HG03045 (cell line): ENCODE data around the gene TNFAIP2.

Source experiments
- ATAC-seq: cut with Tn5 transposase; IDR thresholded peaks from one replicate; pipeline ENCODE4 v1.9.1; 2021; ENCODE audit warnings: mild to moderate bottlenecking, moderate library complexity; ENCODE audit not compliant: unreplicated experiment

TNFAIP2 gene

DNA sequence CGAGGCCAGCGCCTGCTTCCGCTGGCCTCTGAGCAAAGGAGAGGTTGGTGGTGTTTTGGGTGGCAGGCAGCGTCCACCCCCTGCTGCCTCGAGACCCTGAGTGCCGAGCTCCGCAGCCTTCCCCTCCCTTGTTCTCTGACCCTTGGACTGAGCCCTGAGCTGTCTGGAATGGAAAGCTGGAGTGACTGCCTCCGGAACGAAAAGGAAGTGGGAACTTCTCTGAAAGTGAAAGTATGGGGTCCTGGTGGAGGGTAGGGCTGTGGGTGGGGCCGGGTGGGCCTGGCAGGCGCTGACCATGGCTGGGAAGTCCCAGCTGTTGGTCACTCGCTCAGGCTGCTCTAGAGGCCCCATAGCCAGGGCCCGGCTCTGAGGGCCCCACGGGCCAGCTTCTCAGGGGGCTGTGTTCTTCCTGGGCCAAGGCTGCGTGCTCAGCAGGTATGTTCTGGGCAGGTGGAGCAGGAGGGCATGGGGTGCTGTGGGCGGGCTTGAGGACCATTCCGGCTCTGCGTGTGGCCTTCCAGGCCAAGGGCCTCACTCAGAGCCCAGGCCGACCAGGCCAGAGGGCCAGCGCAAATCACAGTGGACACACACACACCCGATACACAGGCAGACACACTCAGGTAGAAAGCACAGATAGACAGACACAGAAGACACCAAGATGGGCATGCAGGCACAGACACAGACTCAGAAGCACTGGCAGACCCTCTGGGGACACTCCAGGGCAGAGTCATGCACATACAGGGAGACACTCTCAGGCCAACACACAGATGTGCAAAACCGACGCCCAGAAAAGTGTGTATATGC, 28.7 kb upstream of the TNFAIP2 start, which contains the start of gene EXOC3L4:
TSS of gene EXOC3L4 (plus strand) at position 320 of the 804 bp plus-strand sequence. CDS start 5,495 bp downstream, outside the sequence.
- no peak for ATAC-seq

DNA sequence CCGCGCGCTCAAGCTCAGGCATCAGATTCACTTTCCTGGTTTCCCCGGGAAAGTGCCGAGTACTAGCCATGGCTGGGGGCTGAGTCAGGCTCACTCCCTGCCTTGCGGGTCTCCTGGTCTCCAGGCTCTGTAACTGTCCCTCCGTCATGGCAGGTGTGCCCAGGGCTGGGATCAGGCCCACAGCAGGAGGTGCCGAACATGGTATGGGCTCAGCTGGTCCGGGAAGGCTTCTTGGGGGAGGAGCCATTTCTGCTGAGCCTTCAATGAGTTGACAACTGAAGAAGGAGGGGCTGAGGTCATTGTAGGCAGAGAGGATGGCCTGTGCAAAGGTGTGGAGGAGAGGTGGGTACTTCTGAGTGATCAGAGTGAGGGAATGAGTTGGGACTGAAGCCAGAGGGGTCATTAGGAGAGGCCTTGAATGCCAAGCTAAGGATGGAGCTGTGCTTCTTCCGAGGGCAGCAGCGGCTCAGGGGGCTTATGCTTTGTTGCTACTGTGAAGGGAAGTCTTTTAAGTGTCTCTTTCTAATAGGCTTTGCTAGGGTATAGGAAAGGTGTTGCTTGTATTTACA, 28.0 kb upstream of the TNFAIP2 start:
- no peak for ATAC-seq

DNA sequence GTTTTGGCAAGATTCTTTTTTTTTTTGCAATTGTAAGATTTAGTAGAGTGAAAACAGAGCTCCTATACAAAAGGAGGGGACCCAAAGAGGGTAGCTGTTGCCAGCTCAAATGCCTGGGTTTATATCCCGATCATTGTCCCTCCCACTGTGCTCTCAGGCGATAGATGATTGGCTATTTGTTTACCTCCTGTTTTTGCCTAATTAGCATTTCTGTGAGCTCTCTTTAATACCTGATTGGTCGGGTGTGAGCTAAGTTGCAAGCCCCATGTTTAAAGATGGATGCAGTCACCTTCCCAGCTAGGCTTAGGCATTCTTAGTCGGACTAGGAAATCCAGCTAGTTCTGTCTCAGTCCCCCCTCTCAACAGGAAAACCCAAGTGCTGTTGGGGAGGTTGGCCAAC, 26.9 kb upstream of the TNFAIP2 start:
- no peak for ATAC-seq

DNA sequence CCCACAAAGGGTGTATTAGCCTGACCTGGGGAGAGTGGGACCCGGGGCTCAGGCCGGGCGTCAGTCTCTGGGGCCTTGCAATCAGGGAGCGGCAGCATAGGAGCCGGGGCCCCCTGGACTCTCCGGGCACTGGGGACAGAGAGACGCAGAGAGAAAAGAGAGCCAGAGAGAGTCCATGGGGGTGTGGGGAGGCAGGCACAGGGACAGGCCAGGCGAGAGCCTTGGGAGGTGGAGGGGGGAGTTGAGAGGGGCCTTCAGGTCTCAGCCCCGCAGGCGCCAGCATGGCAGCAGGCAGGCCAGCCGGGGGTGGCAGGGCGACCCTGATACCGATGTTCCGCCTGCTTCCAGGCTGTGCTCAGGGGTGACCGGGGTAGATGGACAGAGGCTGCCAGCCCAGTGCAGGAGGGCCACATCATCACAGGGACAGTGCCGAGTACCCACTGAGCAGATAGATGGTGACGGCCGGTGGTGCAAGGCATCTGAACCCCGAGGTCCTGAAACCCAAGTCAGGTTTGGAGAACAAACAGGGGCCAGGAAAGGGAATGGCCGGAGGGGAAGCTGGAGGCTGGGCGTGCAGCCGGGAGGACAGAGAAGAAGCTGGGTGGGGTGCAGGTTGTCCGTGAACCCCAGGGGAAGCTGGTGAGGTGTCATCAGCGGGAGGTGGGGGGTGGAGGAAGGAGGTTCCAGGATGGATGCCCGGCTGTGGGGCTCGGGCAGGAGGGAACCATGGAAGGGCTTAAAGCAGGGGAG, 25.8 kb upstream of the TNFAIP2 start:
- no peak for ATAC-seq

DNA sequence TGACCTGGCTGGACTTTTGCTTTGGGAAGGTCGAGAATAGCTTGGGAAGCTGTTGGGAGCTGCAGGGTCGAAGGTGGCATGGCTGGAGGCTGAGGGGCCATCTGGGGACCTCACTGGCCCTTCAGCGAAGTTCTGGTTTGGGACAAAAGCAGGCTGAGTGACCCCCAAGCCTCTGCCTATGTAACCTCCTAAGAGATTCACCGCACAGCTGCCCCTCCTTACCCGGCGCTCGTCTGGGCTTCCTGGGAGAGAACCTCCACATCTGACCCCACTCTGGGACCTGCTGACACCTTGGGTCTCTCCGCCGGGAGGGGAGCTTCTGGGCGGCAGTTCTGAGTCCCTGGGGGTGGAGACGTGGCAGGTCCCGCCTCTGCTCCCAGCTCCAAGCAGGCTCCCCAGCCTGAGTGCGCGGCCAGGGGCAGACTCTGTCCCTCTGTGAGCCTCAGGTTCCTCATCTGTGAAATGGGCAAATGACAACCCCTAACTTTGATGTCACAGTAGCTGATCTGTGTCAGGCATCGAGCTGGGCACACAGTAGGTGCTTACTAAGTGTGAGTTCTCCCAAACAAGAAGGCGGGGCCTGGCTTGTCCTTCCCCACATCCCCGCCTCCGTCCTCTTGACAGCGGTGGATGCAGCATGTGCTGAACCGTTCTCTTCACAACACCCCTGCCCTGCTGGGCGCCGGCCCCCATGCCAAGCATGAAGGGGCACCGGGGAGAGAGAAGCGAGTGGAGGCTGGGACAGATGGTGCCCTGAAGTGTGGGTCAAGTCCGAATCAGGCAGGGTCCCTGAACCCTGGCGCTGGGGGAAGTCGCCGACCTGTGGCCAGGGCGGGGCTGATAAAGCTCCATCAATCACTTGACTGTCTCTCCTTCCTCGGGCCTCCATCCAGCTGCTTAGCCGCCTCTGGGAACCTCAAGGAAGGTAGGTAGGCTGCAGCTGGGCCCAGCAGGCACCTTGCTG, 25.0 kb upstream of the TNFAIP2 start:
- ATAC-seq = no peak

DNA sequence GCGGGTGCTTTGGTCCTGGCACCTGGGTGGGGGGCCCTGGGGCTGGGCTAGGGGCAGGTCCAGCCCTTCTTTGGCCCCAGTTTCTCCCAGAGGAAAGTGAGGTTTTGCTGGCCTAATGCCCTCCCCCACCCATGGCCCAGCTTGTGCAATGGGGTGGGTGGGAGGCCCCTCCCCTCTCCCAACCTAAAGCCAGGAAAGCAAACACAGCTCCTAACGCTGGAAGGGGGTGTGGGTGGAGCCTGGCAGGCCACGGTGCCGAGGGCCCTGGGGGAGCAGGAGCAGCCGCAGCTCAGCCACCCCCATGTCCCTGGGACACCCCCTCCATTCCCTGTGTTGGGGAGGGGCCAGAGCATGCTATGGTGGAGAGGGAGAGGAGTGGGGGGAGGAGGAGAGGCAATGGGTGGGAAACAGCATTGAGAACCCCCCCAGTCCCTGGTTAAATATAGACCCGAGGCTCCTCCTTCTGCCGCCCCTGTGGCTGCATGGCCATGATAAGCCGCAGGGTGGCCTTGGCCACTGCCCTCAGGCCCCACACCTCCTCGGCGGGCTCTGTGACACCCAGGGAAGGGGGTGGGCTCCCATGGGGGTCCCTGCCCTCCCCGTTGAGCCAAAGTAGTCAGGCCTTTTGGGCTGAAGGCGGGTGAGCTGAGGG, 24.1 kb upstream of the TNFAIP2 start:
- ATAC-seq = no peak

DNA sequence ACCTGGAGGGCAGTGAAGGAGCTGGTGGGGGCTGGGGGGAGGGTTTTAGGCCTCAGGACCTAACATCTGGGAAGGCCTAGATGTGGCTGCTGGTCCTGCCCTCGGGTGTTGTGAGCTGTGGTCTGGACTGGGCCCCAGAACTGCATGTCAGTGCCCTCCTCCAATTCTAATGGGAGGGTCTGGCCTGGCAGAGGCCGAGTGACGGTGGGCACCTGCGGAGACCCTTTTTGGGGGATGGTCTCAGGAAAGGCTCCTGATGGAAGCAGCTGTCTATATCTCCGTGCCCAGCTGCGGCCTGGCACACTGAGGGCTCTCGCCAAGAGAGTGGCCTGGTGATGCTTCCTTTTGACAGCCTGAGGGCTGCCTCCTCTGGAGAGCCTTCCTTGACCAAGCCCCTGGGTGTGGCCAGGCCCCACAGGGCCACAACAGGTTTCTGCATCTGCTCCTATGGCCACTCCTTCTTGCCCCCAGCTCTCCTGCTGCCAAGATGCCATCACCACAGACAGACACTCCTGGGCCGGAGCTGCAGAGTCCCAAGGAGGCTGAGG, 23.5 kb upstream of the TNFAIP2 start:
- ATAC-seq = no peak

DNA sequence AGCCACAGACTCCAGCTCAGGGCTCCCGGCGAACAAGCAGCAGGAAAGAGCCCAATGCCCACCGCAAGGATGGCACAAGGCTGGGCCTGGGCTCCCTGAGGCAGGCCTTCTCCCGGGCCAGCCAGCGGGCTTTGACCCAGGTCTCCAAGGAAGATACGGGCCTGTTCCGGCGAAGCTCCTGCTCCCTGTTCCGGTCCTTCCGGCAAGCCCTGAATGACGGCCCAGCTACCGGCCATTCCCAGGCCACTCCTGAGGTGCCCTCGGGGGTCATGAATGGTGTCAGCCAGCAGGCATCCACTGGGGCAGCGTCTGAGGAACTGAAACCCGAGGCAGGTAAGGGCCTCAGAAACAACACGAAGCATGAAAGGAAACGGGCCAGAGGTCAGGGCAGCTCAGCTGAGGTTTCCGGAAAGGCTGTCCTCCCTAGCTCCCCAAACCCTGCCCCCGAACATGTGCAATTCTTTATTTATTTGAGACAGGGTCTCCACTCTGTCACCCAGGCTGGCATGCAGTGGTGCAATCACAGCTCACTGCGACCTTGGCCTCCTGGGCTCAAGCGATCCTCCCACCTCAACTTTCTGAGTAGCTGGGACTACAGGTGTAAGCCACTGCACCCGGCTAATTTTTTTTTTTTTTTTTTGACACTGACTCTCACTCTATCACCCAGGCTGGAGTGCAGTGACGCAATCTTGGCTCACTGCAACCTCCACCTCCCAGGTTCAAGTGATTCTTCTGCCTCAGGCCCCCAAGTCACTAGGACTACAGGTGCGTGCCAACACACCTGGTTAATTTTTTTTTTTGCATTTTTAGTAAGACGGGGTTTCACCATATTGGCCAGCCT, 22.8 kb upstream of the TNFAIP2 start:
- no peak for ATAC-seq

DNA sequence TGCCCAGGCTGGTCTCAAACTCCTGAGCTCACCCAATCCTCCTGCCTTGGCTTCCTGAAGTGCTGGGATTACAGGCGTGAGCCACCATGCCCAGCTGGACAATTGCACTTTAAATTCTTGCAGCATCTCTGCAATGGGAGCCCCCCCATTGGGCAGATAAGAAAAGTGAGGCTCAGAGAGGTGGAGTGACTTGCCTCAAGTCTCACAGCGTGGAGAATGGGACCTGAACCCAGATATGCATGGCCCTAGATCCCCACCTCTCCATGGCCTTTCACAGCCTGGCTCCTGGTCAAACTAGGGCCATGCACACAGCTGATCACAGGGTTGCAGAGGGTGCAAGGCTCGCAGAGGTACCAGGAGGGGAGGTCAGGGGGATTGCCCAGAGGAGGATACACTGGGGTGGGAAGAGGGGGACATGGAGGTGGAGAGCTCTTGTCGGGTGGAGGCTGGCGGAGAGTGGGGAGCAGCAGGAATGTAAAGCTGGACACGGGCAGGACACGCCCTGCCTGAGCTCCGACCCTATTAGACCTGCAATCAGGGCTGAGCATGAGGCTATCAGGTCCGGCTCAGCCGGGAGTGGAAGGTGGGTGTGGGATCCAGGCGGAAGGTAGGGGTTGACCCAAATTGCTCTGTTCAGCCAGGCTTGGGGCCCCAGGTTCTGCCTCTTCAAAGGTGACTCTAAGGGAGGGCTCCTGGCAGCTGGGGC, 21.9 kb upstream of the TNFAIP2 start:
- ATAC-seq = no peak

DNA sequence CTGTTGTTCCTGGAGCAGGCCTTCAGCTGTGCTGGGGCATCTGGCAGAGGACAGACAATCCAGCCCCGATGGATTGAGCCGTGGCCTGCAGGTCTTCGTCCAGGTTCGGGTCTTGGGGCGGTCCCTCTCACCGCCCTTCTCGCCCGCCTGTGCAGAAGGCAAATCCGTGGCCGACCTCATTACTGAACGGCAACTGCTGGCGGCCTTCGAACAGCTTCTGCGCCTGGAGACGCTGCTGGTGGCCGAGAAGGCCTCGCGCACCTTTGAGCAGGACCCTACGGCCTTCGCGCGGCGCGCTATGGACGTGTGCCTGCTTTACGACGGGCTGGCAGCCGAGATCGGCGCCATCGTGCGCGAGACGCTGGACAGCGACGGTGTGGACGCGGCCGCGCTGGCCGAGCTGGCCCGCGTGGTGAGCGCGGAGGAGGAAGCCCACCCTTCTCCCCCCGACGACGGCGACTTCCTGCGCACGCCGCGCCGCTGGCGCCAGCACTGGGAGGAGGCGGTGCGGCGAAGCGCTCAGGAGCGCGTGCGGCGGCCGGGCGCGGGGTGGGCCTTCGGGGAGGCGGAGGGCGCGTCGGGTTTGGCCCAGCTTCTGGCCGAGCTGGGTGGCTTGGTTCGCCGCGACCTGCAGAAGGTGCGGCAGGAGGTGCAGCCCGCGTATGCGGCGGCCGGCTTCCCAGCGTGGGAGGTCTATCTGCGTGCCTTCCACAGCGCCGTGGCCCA, 21.1 kb upstream of the TNFAIP2 start:
- no peak for ATAC-seq

DNA sequence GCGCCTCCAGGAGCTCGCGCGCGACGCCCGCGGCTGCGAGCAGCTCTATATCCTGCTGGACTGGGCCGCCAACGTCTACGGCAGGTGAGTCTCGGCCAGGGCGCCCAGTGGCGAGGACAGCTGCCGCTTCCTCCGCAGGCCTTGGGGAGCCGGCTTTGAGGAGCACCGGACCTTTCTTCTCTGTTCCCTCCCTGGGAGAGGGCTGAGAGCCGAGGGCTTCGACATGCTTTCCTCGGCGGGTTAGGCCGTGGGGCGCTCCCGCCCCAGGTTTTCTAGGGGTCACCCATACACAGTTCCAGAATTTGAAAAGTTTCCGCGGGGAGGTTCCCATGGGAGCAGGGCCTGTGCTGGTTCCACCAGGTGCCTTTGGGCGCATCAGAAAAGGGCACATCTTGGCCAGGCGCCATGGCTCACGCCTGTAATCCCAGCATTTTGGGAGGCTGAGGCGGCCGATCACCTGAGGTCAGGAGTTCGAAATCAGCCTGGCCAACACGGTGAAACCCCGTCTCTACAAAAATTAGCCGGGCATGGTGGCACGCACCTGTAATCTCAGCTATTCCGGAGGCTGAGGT, 20.5 kb upstream of the TNFAIP2 start:
- no peak for ATAC-seq

DNA sequence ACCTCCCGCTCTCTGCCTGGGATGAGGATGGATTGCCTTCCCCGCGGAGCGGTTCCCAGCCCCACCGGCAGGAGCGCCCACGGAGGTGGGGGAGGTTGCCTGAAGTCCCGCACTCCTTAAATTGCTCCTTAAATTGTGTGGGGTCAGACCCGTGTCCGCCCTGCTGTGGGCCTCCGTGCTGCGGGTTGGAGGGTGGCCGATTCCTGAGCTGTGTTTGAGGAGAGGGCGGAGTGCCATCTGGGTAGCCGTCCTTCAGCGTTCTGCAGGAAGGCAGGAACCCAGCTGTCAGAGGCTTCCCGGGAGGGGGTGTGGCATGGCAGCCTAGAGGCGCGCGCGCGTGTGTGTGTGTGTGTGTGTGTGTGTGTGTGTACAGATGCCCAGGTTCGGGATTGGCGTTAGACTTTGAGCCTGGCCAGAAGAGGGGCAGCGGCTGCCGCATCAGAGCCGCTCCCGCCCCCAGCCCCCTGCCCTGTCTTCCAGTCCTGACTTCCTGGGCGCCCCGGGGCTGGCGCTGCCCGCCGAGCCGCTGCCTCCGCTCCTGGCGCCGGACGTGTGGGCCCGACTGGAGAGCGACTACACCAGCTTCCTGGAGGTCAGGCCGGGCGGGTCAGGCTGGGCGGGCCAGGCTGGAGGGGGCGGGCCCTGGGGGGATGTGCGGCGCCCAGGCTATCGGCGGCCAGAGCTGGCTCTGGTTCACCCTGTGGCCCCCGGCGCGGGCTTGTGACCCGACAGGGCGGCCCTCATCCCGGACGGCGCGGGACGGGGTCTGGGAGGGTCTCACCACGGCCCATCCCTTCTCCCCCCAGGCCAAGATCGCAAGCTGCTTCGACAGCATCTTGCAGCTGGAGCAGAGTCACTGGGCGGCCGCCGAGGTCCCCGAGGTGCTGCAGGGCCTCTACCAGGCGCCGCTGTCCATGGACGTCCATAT, 19.5 kb upstream of the TNFAIP2 start:
- no peak for ATAC-seq

DNA sequence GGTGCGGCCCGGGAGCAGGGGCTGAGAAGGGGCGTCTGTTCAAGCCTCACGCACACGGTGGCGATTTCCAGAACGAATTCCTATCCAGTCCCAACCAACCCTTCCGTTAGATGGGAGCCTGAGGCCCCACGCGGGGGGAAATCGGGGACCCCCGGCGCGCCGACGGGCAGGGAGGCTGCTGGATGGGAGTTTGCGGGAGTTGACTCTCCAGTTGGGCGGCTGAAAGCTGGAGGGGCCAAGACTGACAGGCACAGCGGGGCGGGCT, 18.9 kb upstream of the TNFAIP2 start:
- ATAC-seq = no peak

DNA sequence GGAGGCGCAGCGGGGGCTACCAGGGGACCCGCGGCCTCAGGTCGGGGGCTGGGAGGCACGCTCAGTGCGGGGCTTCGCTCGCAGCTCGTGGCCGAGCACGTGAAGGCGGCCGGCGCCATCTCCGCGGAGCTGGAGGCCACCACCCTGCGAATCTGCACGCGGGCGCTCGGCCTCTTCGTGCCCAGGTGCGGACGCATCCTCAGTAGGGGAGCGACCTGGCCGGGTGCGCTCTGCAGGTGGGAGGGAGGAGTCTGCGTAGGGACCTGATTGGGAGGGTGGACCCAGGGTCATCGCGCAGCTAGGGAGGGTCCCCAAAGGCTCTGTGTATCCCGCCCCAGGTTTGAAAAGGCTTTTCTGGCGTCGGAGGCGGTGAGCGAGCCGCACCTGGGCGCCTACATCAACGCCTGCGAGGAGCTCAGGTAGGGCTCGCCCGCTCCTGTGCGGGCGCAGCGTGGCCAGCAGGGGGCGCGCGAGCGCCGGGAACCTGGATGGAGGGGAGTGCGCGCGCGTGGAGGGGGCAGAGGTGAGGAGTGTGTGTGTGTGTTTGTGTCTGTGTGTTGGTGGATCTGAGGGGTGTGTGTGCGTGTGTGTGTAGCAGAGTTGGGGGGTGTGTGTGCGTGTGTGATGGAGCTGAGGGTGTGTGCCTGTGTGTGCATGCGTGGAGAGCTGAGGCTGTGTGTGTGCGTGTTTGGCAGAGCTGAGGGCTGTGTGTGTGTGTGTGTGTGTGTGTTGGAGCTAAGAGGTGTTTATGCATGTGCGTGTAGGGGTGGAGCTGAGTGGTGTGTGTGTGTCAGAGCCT, 18.4 kb upstream of the TNFAIP2 start:
- no peak for ATAC-seq

DNA sequence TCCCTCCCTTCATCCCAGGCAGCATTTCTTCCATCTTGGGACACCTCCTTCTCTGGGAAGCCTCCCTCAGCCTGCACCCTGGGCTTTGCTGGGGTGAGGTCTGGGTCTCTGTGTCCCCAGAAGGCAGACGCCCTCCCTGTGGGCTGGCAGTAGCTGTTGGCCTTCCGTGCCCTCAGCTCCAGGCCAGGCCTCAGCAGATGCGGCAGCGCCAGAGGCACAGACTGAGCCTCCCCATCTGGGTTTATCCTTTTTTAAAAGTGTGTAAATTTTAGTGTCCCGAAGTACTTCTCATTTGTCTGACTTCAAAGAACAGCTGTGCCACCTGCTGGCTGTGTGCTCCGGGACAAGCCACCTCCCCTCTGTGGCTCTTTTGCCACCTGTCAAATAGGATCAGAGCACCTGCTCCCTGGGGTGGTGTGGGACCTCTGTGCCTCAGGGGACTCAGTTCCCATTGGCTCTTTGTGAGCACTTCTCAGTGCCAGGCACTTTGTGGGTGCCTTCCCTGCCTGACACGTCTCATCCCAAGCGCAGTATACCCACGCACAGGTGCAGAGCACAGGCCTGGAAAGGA, 17.6 kb upstream of the TNFAIP2 start:
- ATAC-seq = no peak
